HG03060 (cell line): ENCODE results near the gene STON2.
"Not testable (repeated sequence)": the region's sequence is repeated elsewhere in the genome, so short reads cannot be mapped to it uniquely, and the experiment has no call there.

ENCODE experiments used
- ATAC-seq: cut with Tn5 transposase; IDR thresholded peaks from one replicate; pipeline ENCODE4 v1.9.1; 2021; ENCODE audit warnings: low read depth, moderate number of reproducible peaks; ENCODE audit not compliant: unreplicated experiment

The STON2 gene, protein sequence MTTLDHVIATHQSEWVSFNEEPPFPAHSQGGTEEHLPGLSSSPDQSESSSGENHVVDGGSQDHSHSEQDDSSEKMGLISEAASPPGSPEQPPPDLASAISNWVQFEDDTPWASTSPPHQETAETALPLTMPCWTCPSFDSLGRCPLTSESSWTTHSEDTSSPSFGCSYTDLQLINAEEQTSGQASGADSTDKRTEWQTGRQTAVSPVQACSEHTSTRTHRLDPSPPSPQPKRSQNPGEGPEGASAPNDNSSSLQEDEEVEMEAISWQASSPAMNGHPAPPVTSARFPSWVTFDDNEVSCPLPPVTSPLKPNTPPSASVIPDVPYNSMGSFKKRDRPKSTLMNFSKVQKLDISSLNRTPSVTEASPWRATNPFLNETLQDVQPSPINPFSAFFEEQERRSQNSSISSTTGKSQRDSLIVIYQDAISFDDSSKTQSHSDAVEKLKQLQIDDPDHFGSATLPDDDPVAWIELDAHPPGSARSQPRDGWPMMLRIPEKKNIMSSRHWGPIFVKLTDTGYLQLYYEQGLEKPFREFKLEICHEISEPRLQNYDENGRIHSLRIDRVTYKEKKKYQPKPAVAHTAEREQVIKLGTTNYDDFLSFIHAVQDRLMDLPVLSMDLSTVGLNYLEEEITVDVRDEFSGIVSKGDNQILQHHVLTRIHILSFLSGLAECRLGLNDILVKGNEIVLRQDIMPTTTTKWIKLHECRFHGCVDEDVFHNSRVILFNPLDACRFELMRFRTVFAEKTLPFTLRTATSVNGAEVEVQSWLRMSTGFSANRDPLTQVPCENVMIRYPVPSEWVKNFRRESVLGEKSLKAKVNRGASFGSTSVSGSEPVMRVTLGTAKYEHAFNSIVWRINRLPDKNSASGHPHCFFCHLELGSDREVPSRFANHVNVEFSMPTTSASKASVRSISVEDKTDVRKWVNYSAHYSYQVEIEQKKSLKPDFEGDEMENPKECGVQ

DNA sequence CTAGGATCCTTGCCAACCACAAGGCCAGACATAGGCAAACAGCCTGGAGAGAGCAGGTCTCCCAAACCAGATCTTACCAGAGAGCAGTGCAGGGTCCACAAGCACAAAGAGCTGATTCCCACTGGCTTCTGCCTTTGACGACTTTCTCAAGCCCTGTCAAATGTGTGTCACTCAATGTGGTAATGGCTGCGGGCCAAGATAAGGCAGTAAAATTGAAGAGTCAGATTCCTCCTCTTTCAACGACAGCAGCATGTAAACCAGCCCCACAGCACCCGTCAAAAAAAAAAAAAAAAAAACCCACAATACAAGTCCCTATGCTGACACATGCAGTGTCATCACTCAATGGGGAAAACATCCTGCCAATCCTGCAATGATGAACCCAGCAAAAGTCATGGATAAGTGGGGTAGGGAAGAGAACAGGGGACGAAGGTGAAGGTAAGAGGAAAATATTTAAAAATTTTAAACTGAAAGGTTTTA lies at the start of gene STON2:
STON2 (minus strand) TSS at position 123 of the 477 bp plus-strand sequence. CDS start 1,942 bp downstream, outside the sequence.
- ATAC-seq = no peak

DNA sequence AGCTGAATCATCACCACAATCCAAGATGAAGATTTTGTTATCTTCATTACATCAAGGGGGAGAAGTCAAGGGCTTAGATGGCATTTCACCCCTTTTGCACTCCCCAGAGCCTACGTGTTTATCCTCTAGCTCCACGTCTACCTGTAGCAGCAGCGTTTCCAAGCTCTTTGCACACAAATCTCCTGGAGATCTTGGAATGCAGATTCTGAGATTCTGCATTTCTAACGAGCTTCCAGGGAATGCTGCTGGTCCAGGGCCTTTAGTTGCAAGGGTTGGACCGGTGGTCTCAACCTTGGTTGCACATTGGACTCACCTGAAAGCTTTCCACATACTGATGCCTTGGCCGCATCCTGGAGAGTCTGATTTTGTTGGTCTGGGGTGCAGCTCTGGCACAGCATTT lies 49.5 kb upstream of the STON2 start:
- ATAC-seq = no peak

DNA sequence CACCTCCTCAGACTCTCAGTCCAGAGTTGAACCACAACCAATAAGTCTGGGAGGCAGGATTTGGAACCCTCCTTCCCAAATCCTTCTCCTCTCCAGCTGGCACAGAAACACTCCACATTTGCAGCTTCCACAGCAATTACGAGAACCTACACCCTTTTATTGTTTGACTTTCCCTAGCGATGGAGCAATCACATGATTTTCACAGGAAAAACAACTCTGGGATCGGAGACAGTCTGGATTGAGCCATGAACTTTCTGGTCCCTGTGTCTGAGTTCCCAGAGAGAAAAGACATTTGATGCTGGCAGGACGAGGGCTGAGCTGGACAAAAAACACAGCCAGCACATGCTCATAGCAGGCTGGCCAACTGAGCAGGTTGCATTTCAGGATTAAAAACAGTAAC lies 49.0 kb upstream of the STON2 start:
- ATAC-seq = no peak

DNA sequence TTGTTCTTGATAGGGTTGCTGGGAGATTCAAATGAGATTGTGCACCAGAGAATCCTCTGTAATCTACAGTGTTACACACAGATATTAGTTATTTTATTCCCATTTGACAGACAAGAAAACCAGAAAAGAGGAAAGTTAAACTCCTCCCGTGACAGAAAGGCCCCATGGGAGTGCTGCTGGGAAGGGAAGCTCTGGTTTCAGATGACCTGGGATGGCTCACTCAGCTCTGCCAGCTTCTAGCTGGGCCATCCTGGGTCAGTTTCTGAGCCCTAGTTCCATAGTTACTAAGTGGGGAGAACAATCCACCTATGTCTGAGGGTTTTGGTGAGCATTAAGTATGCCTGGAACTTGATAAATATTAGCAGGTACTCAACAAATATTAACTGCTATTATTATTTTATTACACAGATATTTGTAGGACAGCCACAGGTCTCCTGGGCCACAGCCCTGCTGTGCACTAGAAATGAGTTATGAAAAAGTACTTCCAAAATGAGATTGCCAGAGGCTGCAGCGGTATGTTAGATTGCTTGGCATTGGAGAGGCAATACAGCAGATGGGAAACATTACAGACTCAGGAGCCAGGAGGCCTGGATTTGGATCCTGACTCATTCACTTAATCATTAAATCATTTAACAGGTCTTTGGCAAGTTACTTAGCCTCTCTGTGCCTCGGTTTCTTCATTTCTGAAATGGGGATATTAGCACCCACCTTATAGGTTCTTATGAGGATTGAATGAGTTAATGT lies 47.1 kb upstream of the STON2 start:
- no peak for ATAC-seq

DNA sequence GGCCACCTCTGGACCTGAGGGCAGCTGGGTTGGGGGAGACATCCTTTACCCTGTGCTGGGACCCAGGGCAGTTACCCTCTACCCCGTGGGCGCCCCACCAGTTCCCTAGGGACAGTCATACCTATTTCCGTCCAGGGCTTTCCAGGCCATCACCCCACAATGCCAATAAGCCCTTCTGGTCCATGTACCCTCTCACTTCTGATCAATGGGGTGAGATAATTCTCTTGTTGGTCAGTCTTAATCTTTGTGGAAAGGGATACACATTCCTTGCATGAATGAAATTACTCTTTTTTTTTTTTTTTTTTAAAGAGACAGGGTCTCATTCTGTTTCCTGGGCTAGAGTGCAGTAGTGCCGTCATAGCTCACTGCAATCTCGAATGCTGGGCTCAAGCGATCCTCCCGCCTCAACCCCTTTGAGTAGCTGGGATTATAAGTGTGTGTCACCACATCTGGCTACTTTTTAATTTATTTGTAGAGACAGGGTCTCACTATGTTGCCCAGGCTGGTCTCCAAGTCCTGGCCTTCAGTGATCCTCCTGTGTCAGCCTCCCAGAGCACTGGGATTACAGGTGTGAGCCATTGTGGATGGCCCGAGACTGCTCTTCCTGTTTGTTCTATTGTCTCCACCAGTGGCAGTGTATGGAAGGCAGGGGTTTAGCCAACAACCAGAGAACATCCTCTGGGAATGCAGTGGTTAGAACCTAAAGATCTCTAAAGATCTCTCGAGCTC lies 46.3 kb upstream of the STON2 start:
- no peak for ATAC-seq

DNA sequence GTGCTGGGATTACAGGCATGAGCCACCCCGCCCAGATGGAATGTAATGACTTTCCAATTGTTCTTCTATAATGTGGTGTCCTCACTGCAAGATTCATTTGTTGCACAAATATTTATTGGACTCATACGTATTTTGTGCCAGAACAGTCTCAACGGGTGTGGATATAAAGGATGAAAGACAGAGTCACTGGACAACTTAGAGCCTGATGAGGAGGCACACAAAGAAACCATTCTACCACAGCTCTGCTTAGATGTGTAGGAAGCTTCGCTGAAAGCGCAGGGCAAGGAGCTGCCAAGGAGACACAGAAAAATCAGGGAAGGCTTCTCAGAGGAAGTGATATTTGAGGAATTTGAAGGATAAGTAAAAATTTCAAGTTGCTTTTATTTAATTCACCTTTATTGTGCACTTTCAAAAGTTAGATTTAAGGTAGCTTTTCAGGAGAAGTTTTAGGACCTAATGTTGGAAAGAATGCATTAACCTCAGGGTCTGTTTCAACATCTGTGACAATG lies 41.6 kb upstream of the STON2 start:
- no peak for ATAC-seq

DNA sequence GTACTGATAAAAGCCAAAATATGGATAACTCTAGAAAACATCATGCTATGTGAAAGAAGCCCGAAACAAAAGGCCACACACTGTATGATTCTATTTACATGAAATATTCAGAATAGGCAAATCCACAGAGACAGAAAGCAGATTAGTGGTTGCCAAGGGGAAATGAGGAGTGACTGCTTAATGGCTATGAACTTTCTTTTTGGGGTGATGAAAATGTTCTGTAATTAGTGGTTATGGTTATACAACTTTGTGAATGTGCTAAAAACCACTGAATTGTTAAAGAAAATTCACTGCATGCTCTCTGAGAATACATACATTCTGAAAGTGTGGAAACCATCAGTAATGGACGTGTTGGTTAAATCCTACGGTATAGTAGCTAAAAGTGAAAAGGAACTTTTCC lies 39.9 kb upstream of the STON2 start:
- no peak for ATAC-seq

DNA sequence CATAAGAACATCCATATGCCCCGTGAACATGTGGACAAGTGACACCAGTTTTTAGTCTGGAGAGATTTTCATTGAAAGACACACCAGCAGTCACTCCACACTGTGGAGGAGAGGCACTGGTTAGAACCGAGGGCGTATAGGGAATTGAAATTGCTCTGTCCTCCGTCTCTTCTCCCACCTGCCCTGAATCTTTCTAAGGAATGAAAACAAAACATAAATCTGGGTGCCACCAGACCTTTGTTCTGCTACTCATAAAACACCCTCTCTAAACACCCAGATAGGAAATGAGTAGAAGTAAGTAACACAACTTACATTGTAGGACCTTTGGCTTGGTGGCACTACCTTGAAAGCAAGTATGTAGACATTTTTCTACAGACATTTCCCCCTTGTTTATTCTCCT lies 37.1 kb upstream of the STON2 start:
- no peak for ATAC-seq

DNA sequence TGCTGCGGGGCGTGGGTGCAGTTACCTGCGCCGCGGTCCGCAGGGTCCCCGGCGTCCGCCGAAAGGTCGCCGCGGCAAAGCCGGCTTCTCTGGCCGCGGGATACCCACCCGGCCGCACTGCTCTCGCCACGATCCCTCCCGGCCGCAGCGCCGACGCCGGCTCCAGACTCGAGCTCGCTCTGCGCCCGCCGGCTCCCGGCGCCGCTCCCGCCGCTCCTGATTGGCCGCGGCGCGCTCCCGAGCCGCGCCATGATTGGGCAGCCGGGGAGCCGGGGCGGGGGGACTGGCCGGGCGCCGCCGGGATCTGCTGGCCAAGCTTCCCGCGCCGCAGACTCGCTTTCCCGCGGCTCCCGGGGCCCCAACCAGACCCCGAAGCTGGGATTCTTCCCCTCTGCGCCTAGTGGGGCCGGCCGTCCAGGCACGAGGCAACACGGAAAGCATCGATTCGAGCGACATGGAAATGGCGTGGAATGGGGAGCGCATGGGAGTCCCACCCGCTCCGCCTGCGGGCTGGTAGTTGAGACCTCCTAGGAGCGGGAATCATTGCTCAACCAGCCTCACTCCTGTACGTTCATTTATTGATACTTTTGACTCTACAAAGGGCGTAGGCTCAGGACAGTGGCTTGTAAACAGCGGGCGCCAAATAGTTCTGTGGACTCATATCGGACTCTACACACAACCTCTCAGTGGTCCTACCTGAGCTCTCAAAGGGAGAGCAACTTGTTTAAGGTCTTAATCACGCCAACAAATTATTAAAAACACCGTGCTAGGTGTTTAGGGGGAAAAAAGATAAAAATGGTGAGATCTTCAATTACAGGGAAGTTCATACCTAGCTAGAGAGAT lies 36.4 kb upstream of the STON2 start:
- ATAC-seq = no peak

DNA sequence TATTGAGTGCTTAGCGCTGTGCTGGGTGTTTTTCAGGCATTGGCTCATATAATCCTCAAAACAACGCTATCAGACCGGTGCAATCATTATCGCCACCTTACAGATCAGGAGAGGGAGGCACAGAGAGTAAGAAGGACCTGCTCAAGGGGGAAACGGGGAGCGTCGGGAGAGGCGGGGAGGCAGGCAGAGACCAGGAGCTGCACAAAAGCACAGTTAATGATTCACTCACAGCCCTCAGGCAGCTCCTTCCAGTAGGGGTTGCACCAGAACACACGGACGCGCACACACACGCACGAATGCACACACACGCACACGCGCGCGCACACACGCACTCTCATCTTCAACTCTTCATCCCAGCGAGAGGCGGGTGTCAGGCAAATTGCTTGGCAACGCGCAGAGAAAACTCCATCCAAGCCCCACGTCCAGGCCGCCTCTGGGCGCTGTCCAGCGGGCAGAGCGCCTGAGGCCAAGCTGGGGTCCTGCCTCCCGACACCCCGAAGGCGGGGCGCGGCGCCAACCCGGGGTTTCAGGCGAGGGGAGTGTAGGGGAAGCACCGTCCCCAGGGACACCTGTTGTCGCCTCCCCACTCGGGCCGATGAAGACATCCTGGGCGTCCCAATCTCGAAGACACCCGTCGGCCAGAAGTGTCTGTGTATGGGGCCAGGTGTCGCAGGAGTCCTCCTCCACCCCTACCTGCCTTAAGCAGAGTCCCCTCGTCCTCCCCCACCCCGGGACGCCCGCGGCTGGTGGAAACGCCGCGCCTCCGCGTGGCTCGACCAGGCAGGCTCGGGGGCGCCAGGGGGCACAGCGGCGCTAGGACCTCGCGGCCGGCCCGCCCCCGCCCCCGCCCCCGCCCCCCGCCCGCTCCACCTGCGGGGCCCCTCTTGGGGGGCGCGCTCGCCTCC lies 35.5 kb upstream of the STON2 start:
- no peak for ATAC-seq

DNA sequence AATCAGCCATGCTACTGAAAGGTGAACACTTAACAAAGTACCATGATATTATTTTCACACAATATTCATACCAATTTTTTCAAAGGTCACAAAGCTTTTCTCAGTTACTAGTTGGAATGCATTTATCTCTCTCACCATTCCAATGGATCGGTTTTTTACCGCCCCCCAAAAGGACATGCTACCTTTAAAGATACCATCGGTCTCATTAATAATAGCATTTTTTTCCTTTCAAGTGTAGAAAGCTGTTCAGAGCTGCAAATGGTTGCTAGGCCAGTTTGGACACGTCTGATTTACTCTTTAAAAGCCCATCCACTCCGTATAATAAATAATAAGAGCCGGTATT lies 34.9 kb upstream of the STON2 start:
- no peak for ATAC-seq

DNA sequence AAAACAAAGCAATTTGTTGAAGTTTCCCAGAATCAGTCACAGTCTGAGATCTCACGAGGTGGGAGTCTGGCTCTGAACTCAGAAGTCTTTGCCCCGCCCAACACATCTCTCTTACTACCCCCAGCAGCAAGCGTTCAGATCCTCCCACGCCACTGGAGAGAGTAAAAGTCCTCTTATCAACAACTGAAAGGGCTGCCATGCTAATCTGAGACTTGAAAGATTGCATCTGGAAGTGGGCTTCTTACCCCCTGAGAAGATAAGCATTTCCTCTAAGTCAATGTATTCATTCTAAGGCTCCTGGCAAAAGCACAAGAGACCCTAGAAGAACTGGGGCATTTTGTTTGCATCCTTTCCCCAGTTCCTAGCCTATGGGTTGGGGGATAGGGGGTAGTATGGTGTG lies 34.1 kb upstream of the STON2 start:
- ATAC-seq = no peak

DNA sequence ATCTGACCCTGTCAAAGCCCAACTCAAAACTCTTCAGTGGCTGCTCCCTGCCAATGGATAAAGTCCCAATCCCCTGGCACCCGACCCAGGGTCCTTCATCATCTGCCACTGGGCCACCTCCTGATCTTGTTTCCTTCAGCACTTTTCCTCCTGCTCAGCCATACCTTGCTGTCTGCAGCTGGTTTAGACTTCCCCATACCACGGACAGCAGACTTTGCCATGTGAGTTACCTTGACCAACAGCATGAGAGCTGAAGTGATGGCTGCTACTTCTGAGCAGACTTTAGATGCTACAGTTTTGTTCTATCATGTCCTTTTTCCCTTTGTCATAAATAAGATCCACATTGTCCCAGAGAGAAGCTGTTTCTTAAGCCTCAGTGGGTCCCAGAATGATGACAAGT lies 33.3 kb upstream of the STON2 start:
- no peak for ATAC-seq

DNA sequence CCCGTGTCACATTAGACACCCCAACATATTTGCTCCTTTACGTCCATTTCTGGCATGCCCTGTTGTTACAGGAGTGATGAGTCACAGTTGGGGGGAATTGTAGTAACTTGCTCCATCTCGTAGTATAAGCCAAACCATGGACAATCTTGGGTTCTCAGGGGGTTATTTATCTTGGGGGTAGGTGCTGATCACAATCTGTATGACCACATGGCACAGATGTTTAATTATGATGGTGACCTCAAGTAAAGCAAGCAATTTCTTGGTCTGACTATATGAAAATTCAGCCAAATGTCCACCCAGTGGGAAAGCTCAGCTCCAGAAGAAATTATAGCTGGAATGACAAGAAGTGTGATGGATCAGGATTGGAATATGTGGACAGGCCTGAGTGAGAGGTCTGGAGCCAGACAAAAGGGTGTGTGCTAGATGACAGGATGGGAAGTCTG lies 32.1 kb upstream of the STON2 start:
- ATAC-seq = no peak

DNA sequence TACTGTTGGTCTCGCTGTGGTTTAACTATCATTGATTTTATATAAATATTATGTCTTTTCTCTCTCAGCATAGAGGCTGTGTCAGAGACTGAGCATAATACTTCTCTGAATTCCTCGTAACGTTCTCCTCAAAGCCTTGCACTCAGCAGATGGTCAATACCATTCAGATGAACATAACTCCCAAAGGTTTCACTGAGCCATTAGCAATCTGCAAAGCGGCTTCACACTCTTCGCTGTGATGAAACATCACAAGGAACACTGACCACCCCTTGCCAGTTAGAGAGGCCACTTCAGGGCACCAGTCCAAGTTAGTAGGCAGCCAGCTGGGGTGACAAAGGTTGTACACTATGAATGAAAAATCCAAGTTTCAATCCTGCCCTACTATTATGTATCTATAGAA lies 30.1 kb upstream of the STON2 start:
- no peak for ATAC-seq

DNA sequence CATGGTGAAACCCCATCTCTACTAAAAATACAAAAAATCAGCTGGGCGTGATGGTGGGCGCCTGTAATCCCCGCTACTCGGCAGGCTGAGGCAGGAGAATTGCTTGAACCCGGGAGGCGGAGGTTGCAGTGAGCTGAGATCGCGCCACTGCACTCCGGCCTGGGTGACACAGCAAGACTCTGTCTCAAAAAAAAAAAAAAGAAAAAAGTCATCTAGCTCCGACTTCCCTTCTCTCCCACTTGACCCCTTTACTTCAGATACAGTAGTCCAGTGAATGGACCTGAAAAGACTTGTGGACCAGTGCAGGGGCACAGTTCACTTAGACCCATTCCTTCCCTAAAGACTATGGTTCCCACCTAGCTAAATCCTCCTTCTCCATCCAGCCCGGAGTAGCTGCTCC lies 29.6 kb upstream of the STON2 start:
- not testable (repeated sequence) for ATAC-seq

DNA sequence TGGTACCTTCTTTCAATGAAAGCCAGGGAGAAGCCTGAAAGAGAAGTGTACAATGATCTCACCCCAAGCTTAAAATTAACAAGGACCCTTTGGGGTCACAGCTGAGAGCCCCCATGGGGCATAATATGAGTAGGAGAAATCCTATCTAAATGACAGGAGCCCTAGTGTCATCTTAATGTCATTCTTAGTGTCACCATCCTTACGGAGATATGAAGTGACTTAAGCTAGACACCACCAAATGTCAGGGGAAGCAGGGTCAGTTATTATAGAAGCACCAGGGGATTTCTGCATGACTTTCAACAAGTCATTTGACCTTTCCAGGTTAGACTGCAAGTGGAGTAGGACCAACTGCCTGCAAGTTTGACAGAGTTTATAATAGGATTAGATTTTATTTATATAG lies 28.9 kb upstream of the STON2 start:
- ATAC-seq = no peak
